HG02938 (cell line): Measurements from ENCODE around the gene SHROOM1.

Experiments
- ATAC-seq: cut with Tn5 transposase; IDR thresholded peaks from one replicate; pipeline ENCODE4 v1.9.1; 2021; ENCODE audit warnings: mild to moderate bottlenecking, moderate library complexity; ENCODE audit not compliant: unreplicated experiment

SHROOM1 gene

GRCh38 chr5:132781029-132781428, 49.4 kb downstream of the SHROOM1 start:
- ATAC-seq = no peak

DNA sequence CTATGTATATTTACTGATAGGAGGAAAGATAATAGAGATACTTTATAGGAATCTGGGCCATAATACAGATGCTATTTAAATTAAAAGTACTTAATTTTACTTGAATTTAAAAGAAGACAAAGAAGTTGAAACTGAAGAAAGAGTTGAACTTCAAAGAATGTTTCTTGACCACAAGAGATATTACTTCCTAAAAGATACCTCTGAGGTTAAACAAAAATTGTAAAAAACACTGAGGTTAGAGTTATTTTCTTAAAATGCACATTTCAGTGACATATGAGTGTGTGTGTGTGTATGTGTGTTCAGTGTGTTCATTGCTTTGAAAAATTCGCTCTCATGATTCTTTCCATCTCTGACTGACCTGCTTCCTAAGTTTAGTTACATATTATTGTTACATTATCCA, 49.9 kb downstream of the SHROOM1 start:
- no peak for ATAC-seq

- no peak for ATAC-seq
These were observed 50.5 kb downstream of the SHROOM1 start for GRCh38 chr5:132779961-132780360.

- no peak for ATAC-seq
These were observed 51.6 kb downstream of the SHROOM1 start for GRCh38 chr5:132778856-132779255.

- no peak for ATAC-seq
These were observed 52.3 kb downstream of the SHROOM1 start for GRCh38 chr5:132778129-132778528.

DNA sequence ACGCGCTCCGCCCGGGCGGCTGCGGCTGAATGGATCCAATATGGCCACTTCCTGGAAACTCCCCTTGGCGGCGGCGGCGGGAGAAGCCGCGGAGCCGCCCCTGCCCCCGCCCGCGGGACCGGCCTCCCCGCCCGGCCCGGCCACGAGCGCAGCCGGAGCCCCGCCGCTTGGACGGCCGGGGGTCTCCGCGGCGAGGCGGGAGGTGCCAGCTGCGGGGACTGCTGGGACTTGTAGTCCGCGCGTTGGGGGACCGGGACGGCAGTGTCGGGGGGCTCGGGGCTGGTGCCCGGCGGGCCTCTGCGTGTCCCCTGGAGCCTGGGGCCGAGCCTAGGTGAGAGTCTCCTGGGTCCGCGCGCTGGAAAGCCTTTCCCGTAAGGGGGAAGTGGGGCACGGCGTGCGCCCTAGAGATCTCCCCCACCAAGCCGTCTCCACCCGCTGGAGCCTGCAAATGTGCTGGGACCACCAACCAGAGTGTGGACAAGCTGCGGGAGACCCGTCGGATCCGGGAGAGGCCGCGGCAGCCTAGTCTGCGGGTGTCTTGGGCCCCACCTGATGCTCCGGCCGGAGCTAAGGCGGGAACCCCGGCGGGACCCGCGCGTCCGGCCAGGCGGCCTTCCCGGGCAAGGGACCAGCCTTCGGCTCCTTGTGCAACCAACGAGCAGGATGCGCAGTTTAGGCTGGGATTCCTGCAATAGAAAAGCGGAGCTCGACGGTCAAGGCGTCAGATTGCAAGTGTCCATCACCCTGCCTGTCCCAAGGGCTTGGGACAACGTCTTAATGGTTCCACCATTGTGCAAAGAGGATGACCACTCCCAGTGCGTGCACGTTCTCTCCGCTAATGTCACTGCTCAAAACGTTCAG, 53.0 kb downstream of the SHROOM1 start, which contains the start of gene SEPTIN8:
SEPTIN8 (minus strand) TSS at position 31 of the 861 bp plus-strand sequence. CDS start 102 bp downstream, outside the sequence.
- ATAC-seq = peak; percentile 67

- ATAC-seq = no peak
These were observed 53.6 kb downstream of the SHROOM1 start for GRCh38 chr5:132776938-132777208.

- no peak for ATAC-seq
These were observed 54.1 kb downstream of the SHROOM1 start for GRCh38 chr5:132776131-132776937.

DNA sequence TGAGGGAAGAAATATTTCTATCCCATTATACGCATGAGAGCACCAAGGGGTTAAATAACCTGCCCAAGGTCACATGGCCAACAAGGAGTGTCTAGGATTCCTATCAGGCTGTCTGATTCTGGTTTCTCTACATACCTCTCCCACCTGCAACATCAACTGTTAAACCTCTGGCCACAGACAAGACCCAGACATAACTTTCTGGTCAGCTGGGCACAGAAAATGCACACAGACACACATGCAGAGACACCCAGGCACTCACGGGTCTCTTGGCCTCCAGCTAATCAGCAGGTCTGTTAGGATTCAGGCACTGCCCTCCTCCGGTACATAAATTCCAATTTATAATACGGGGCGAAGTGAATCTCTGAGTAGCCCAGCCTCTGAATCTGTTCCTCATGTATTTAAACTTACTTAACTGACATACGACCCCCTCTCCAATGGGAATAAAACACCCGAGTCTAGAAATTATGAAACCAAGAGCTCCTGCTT, 54.9 kb downstream of the SHROOM1 start:
- ATAC-seq = no peak

- ATAC-seq = no peak
These were observed 55.6 kb downstream of the SHROOM1 start for GRCh38 chr5:132774896-132775295.

- ATAC-seq = no peak
These were observed 56.0 kb downstream of the SHROOM1 start for GRCh38 chr5:132774406-132774805.

DNA sequence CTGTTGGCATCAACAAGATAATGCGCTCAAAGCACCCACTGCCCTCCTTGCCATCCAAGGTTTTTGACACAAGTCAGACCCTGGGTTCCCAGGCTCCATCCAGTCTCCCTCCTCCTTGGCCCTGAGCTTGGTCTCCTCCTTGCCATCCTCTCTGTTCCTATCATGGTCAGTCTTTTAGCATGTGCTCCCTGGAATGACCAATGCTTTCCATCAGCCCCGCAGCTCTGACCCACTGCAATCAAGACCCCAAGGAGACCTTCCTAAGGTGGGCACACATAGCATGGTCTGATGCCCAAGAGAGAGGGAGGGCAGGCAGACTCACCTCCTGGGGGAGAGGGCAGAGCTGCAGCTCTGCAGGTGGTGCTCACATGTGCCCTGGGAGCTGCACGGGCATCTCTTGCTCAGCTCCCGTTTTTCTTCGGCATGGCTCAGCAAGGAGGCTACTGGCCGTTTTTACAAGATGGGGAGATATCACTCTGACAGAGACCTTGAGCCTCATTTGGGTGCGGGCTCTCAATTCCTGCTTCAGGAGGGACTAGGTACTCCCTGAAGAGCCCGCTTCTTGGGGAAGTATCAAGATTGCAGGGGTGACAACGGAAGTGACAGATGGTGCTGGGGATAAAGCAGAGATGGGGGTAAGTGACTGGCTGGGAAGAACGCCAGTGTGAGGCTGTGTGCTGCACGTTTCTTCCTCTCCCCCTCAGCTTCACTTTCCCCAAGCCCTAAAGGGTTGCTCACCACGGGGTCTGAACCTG, 56.7 kb downstream of the SHROOM1 start:
- no peak for ATAC-seq

GRCh38 chr5:132773114-132773513, 57.3 kb downstream of the SHROOM1 start:
- ATAC-seq = no peak

- ATAC-seq = no peak
These were observed 58.0 kb downstream of the SHROOM1 start for GRCh38 chr5:132772291-132773070.
